GM12875 (cell line): ENCODE results near the gene S1PR4.
"Not testable (repeated sequence)": the region's sequence is repeated elsewhere in the genome, so short reads cannot be mapped to it uniquely, and the experiment has no call there.

Source experiments
- H3K4me3 ChIP-seq: one replicate; pipeline ENCODE4 v1.5.1; 2011; ENCODE audit warnings: low read depth, low read length, control low read depth
- CTCF ChIP-seq: IDR thresholded peaks from 2 replicates; pipeline ENCODE4 v1.5.1; 2011; ENCODE audit warnings: low read depth, mild to moderate bottlenecking, control low read depth, inconsistent platforms, low read length, moderate library complexity, borderline replicate concordance; ENCODE audit not compliant: insufficient read depth

S1PR4 gene

DNA sequence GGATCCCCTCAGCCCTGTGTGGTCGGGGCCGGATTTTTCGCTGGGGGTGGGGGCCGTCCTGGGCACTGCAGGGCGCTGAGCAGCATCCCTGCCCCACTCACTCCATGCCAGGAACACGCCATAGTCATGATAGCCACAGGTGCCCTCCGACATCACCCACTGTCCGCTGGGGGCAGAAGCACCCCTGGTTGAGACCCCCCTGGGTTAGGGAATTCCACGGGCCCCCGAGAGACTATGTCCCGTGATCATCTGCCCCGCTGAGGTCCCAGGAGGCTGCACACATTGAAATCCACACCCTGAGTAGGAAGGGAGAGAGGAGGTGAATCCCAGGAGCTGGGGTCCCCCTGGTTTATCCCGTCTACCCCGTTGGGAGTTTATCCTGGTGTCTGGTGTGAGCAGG, 23.3 kb downstream of the S1PR4 start:
- no peak for TF ChIP-seq CTCF

DNA sequence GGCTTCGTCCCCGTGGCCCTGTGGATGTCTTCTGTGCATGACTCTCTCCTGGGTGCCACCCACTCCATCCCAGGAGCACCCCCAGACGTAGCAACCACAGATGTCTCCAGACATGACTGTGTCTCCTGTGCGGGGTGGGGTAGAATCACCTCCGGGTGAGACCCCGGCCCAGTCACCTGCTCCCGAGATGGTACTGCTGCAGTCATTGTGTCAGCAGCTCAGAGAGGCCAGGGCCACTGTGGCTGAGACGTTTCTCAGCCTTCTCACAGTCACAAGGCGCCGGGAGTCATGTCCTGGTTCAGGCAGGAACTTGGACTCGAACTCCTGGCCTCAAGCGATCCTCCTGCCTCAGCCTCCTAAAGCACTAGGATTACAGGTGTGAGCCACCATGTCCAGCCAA, 23.8 kb downstream of the S1PR4 start:
- no peak for TF ChIP-seq CTCF
- H3K4me3 ChIP-seq = no peak overlapping the region

More for the DNA sequence above, 23.3 kb downstream of the S1PR4 start:
- H3K4me3 ChIP-seq = no peak overlapping the region

DNA sequence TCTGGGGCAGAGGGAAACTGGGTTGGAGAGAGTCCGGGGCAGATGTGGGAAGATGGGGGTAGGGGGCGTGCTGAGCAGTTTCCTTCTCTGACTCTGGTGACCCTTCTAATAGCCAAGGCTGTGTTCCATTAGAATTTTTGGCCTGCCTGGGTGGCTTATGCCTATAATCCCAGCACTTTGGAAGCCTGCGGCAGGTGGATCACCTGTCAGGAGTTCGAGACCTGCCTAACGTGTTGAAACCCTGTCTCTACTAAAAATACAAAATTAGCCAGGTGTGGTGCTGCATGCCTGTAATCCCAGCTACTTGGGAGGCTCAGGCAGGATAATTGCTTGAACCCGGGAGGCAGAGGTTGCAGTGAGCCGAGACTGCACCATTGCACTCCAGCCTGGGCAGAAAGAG, 24.3 kb downstream of the S1PR4 start:
- H3K4me3 ChIP-seq = not testable (repeated sequence)

GRCh38 chr19:3203805-3204645, 25.5 kb downstream of the S1PR4 start:
- no peak for TF ChIP-seq CTCF
- no peak overlapping the region for H3K4me3 ChIP-seq

DNA sequence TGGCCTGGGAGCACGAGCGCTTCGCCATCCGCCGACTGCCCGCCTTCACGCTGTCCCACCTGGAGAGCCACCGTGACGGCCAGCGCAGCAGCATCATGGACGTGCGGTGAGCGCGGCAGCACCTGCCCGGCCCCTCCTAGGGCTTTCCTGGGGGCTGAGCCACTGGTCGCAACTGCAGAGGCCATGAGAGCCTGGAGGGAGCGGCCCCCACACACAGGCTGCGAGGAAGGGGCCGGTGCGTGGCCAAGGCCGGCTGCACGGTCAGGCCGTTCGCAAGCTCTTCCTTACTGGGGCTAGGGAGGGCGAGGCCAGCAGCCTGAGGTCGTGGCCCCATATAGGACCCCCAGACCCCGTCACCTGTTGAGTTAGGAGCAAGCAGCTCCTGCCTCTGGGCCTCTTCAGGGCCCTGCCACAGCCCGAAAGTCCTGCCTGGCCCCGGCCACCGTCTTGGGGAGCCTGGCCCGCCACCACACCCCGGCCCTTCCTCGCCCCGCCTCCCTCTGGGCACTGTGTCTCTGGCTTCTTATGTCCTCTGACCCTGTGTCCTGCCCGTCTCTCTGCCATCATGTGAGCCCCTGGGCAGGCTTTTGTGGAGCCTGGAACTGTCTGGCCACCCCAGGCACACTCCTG, 26.2 kb downstream of the S1PR4 start:
- H3K4me3 ChIP-seq = no peak overlapping the region
- no peak for TF ChIP-seq CTCF

GRCh38 chr19:3206216-3206953, 27.8 kb downstream of the S1PR4 start:
- TF ChIP-seq CTCF = no peak

GRCh38 chr19:3207461-3208242, 29.1 kb downstream of the S1PR4 start:
- TF ChIP-seq CTCF = no peak
- no peak overlapping the region for H3K4me3 ChIP-seq

More at GRCh38 chr19:3206216-3206953, 27.8 kb downstream of the S1PR4 start:
- H3K4me3 ChIP-seq = no peak overlapping the region
